HCT116 (cell line): ENCODE results near the gene RCOR1. TPM values are rescaled to one million over a fixed set of nuclear protein-coding genes. Genes with fewer than 3 reads are reported as not detected.

Experiments used
- ATAC-seq: fragments of 200-7000 bp; cut with Tn5 transposase; 2 replicates; pipeline ENCODE4 v1.9.1; 2020; ENCODE audit warnings: mild to moderate bottlenecking, moderate library complexity
- BruUV-seq: library from RNA; stranded (reverse); fragments of 400-500 nt; replicated peaks from 2 replicates; lab custom pipeline; 2021; lab: Mats Ljungman, UMichigan
- CTCF ChIA-PET: fragments of 300-600 bp; sonication (Branson Sonifier 250); formaldehyde crosslinking; loops from one replicate; lab custom pipeline; 2021; ENCODE audit warnings: antibody characterized with exemption; lab: Charles Lee
- POLR2A ChIA-PET: fragments of 300-600, 350-600 bp; sonication (Branson Sonifier 250); formaldehyde crosslinking; loops from one replicate; lab custom pipeline; 2021; ENCODE audit warnings: antibody characterized with exemption; lab: Charles Lee
- RAD21 ChIA-PET, 2 experiments: fragments of 300-600 bp; sonication (Branson Sonifier 250); formaldehyde crosslinking; loops; one replicate each; lab custom pipeline; 2023; ENCODE audit warnings: low total read pairs in 2 of 2; ENCODE audit not compliant: uncharacterized antibody in 2 of 2, unreplicated experiment in 2 of 2, low non-redundant PET in 1 of 2; lab: Charles Lee
- DNase-seq: peaks from one replicate; pipeline ENCODE4 v3.0.0-alpha.2; 2010; ENCODE audit warnings: low read depth, low spot score
- H2AFZ ChIP-seq: fragments of 200-600 bp; shearing (Covaris generic), sonication (generic); 2 replicates; pipeline ENCODE4 v1.6.1; 2017; ENCODE audit warnings: low read depth, mixed run types, mixed read lengths, antibody characterized with exemption, low read length; ENCODE audit not compliant: poor library complexity, severe bottlenecking
- H3K27ac ChIP-seq: 2 replicates; pipeline ENCODE4 v1.5.1; 2012; ENCODE audit warnings: low read depth, low read length
- H3K27me3 ChIP-seq: fragments of 200-600 bp; sonication (generic); 2 replicates; pipeline ENCODE4 v1.6.1; 2016; ENCODE audit warnings: mixed run types, low read length, mixed read lengths; ENCODE audit not compliant: insufficient read depth
- H3K36me3 ChIP-seq, 2 experiments: fragments of 200-500 bp in 1 of 2; fragments of 200-600 bp in 1 of 2; sonication (Bioruptor generic) in 1 of 2; sonication (generic) in 1 of 2; 2 replicates each; pipeline versions ENCODE4 v1.5.1 to v1.6.1; 2014 to 2016; ENCODE audit warnings: low read length in 2 of 2, inconsistent platforms in 1 of 2, mixed read lengths in 1 of 2, mixed run types in 1 of 2; ENCODE audit not compliant: insufficient read depth in 2 of 2, control insufficient read depth in 1 of 2
- H3K4me1 ChIP-seq, 2 experiments: fragments of 200-600 bp in 1 of 2; sonication (generic) in 1 of 2; 2 replicates each; pipeline versions ENCODE4 v1.5.1 to v1.6.1; 2012 to 2017; ENCODE audit warnings: low read length in 2 of 2, inconsistent platforms in 1 of 2, mild to moderate bottlenecking in 1 of 2, mixed read lengths in 1 of 2, mixed run types in 1 of 2, moderate library complexity in 1 of 2; ENCODE audit not compliant: insufficient read depth in 2 of 2, control insufficient read depth in 1 of 2
- H3K4me2 ChIP-seq: fragments of 200-600 bp; sonication (generic); 2 replicates; pipeline ENCODE4 v1.6.1; 2017; ENCODE audit warnings: mixed run types, low read length, mixed read lengths
- H3K4me3 ChIP-seq, 2 experiments: fragments of 200-600 bp in 1 of 2; sonication (generic) in 1 of 2; replicated peaks in 1 of 2; 2 replicates each; pipeline ENCODE4 v1.5.1; 2011 to 2016; ENCODE audit warnings: low read length in 2 of 2, control low read depth in 1 of 2, low read depth in 1 of 2, mild to moderate bottlenecking in 1 of 2, mixed read lengths in 1 of 2, mixed run types in 1 of 2
- H3K79me2 ChIP-seq: fragments of 200-600 bp; sonication (generic); 2 replicates; pipeline ENCODE4 v1.6.1; 2017; ENCODE audit warnings: mild to moderate bottlenecking, mixed run types, low read length, moderate library complexity, mixed read lengths; ENCODE audit not compliant: insufficient read depth
- H3K9ac ChIP-seq: fragments of 200-600 bp; sonication (generic); 2 replicates; pipeline ENCODE4 v1.6.1; 2016; ENCODE audit warnings: low read length, mixed read lengths
- H3K9me2 ChIP-seq: fragments of 200-600 bp; sonication (generic), shearing (Covaris generic); 2 replicates; pipeline ENCODE4 v1.6.1; 2017; ENCODE audit warnings: mixed run types, mild to moderate bottlenecking, moderate library complexity; ENCODE audit not compliant: insufficient read depth
- H3K9me3 ChIP-seq, 2 experiments: fragments of 200-500 bp in 1 of 2; fragments of 200-600 bp in 1 of 2; sonication (Bioruptor generic) in 1 of 2; sonication (generic) in 1 of 2; 2 replicates each; pipeline ENCODE4 v1.6.1; 2014 to 2017; ENCODE audit warnings: low read length in 2 of 2, mixed read lengths in 2 of 2, inconsistent platforms in 1 of 2, low read depth in 1 of 2, mild to moderate bottlenecking in 1 of 2, mixed run types in 1 of 2, moderate library complexity in 1 of 2; ENCODE audit not compliant: control insufficient read depth in 1 of 2, insufficient read depth in 1 of 2
- H4K20me1 ChIP-seq: fragments of 200-600 bp; sonication (generic), shearing (Covaris generic); 2 replicates; pipeline ENCODE4 v1.6.1; 2017; ENCODE audit warnings: mixed run types, mild to moderate bottlenecking, moderate library complexity; ENCODE audit not compliant: insufficient read depth
- CBX3 ChIP-seq: IDR thresholded peaks from 2 replicates; pipeline ENCODE4 v1.6.1; 2012; ENCODE audit warnings: low read depth
- CEBPB ChIP-seq: IDR thresholded peaks from 2 replicates; pipeline ENCODE4 v1.6.1; 2012; ENCODE audit warnings: low read depth
- EGR1 ChIP-seq: IDR thresholded peaks from 2 replicates; pipeline ENCODE4 v1.6.1; 2012; ENCODE audit warnings: low read depth
- ELF1 ChIP-seq: IDR thresholded peaks from 2 replicates; pipeline ENCODE4 v1.6.1; 2012; ENCODE audit warnings: low read depth, borderline replicate concordance
- EZH2 ChIP-seq: fragments of 200-600 bp; sonication (generic); IDR thresholded peaks from 2 replicates; pipeline ENCODE4 v1.6.1; 2017; ENCODE audit warnings: antibody characterized with exemption, mixed run types
- JUND ChIP-seq: IDR thresholded peaks from 2 replicates; pipeline ENCODE4 v1.6.1; 2012
- POLR2A ChIP-seq: IDR thresholded peaks from 2 replicates; pipeline ENCODE4 v1.7.0; 2011; ENCODE audit warnings: borderline replicate concordance; ENCODE audit not compliant: insufficient read depth, insufficient read length; ENCODE audit errors: extremely low read depth
- POLR2AphosphoS5 ChIP-seq: IDR thresholded peaks from 2 replicates; pipeline ENCODE4 v1.6.1; 2011; ENCODE audit warnings: mild to moderate bottlenecking, low read depth, low read length, moderate library complexity
- RAD21 ChIP-seq: IDR thresholded peaks from 2 replicates; pipeline ENCODE4 v1.6.1; 2012; ENCODE audit warnings: low read depth, mild to moderate bottlenecking
- SP1 ChIP-seq: IDR thresholded peaks from 2 replicates; pipeline ENCODE4 v1.6.1; 2012; ENCODE audit warnings: low read depth
- SRF ChIP-seq: IDR thresholded peaks from 2 replicates; pipeline ENCODE4 v1.6.1; 2012; ENCODE audit warnings: low read depth
- TCF7L2 ChIP-seq: IDR thresholded peaks from 2 replicates; pipeline ENCODE4 v1.7.0; 2011; ENCODE audit warnings: borderline replicate concordance, inconsistent platforms; ENCODE audit not compliant: insufficient read depth, insufficient read length; ENCODE audit errors: extremely low read depth
- YY1 ChIP-seq: IDR thresholded peaks from 2 replicates; pipeline ENCODE4 v1.6.1; 2011; ENCODE audit warnings: low read length, low read depth, moderate library complexity, mild to moderate bottlenecking; ENCODE audit not compliant: insufficient replicate concordance; ENCODE audit errors: extremely low read depth
- ZFX ChIP-seq: fragments of 450-650 bp; IDR thresholded peaks from 2 replicates; pipeline ENCODE4 v1.6.1; 2017
- ZNF274 ChIP-seq: fragments of 200-500 bp; sonication (Bioruptor generic); IDR thresholded peaks from 2 replicates; pipeline ENCODE4 v1.6.1; 2014; ENCODE audit warnings: mild to moderate bottlenecking, low read depth, low read length, inconsistent platforms
- intact Hi-C: fragments of 100-400 bp; cut with micrococcal nuclease; formaldehyde crosslinking; loops from 2 replicates; pipeline ENCODE4 v1.10.0; 2022
- total RNA-seq: library from RNA; stranded (reverse); gene quantifications from one replicate; pipeline ENCODE4 v1.2.1, GENCODE V29; 2021; ENCODE audit not compliant: unreplicated experiment
- TF ChIP-seq, protein P1 (sequence below): IDR thresholded peaks from 2 replicates; pipeline ENCODE4 v1.6.1; 2012
- TF ChIP-seq, protein P2 (sequence below): IDR thresholded peaks from 2 replicates; pipeline ENCODE4 v1.6.1; 2011; ENCODE audit warnings: mild to moderate bottlenecking, low read length, moderate library complexity; ENCODE audit not compliant: insufficient replicate concordance; ENCODE audit errors: extremely low read depth
- TF ChIP-seq, protein P3 (sequence below): IDR thresholded peaks from 2 replicates; pipeline ENCODE4 v1.6.1; 2012
- TF ChIP-seq, protein P4 (sequence below), 3 experiments: fragments of 200-600 bp in 1 of 3; sonication (generic) in 1 of 3; IDR thresholded peaks in 2 of 3; conservative IDR thresholded peaks in 1 of 3; 2 replicates each; pipeline ENCODE4 v1.5.1; 2012 to 2017; ENCODE audit warnings: low read depth in 2 of 3, low read length in 2 of 3, antibody characterized with exemption in 1 of 3, borderline replicate concordance in 1 of 3, control low read depth in 1 of 3, mild to moderate bottlenecking in 1 of 3, mixed read lengths in 1 of 3, mixed run types in 1 of 3, moderate library complexity in 1 of 3; ENCODE audit not compliant: insufficient read depth in 1 of 3
- TF ChIP-seq, protein P5 (sequence below): IDR thresholded peaks from 2 replicates; pipeline ENCODE4 v1.6.1; 2012; ENCODE audit warnings: low read depth

Gene RCOR1
- total RNA-seq, 1 experiment from 2014 or later: 30.7 TPM

DNA sequence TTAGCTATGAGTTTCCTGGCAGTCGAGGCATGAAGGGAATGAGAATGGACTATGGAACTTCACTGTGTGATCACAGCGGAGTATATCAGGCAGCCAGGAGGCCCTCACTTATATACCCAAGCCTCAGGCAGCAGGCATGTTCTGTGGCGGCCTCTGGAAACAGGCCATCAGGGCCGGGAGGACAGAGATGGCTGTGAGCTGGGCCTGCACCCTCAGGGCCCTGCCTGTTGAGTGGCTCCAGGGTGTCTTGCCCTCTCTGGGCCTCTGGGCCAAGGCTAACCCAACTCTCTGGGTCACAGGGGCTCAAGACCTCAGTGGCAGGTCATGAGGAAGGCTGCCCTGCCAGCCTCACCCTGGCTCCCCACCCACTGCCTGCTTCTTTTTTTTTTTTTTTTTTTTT lies 33.9 kb upstream of the RCOR1 start:
- no peaks in the 10 kb centered on the region for H3K9me3 ChIP-seq
- H3K36me3 ChIP-seq: no peaks in the 10 kb centered on the region
- RAD21 ChIA-PET: no interaction called here
- no peaks in the 10 kb centered on the region for H3K9me2 ChIP-seq
- peaks cover 3 to 11% of the 10 kb centered on the region in 2 experiments; a peak in 2 of 4 replicates for H3K4me1 ChIP-seq
- no TSS peak for BruUV-seq
- CTCF ChIA-PET: interaction anchor here (0.7 kb wide), 1 partner anchor 31 kb away, joined by 4 read pairs; no protein-coding TSS in a partner anchor
- TF ChIP-seq ZFX (no peak), SP1 (no peak), TCF7L2 (no peak), SRF (no peak), POLR2A (no peak), CEBPB (no peak), EZH2 (no peak), POLR2AphosphoS5 (no peak; the same call in 1 of the 2 replicates), EGR1 (no peak), YY1 (no peak), RAD21 (no peak), CBX3 (no peak), ZNF274 (no peak), JUND (no peak), ELF1 (no peak)
- TF ChIP-seq, protein P1, sequence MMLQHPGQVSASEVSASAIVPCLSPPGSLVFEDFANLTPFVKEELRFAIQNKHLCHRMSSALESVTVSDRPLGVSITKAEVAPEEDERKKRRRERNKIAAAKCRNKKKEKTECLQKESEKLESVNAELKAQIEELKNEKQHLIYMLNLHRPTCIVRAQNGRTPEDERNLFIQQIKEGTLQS: no peak
- TF ChIP-seq, protein P2, sequence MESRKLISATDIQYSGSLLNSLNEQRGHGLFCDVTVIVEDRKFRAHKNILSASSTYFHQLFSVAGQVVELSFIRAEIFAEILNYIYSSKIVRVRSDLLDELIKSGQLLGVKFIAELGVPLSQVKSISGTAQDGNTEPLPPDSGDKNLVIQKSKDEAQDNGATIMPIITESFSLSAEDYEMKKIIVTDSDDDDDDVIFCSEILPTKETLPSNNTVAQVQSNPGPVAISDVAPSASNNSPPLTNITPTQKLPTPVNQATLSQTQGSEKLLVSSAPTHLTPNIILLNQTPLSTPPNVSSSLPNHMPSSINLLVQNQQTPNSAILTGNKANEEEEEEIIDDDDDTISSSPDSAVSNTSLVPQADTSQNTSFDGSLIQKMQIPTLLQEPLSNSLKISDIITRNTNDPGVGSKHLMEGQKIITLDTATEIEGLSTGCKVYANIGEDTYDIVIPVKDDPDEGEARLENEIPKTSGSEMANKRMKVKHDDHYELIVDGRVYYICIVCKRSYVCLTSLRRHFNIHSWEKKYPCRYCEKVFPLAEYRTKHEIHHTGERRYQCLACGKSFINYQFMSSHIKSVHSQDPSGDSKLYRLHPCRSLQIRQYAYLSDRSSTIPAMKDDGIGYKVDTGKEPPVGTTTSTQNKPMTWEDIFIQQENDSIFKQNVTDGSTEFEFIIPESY: no peak
- TF ChIP-seq, protein P3, sequence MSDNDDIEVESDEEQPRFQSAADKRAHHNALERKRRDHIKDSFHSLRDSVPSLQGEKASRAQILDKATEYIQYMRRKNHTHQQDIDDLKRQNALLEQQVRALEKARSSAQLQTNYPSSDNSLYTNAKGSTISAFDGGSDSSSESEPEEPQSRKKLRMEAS: no peak
- TF ChIP-seq, protein P4, sequence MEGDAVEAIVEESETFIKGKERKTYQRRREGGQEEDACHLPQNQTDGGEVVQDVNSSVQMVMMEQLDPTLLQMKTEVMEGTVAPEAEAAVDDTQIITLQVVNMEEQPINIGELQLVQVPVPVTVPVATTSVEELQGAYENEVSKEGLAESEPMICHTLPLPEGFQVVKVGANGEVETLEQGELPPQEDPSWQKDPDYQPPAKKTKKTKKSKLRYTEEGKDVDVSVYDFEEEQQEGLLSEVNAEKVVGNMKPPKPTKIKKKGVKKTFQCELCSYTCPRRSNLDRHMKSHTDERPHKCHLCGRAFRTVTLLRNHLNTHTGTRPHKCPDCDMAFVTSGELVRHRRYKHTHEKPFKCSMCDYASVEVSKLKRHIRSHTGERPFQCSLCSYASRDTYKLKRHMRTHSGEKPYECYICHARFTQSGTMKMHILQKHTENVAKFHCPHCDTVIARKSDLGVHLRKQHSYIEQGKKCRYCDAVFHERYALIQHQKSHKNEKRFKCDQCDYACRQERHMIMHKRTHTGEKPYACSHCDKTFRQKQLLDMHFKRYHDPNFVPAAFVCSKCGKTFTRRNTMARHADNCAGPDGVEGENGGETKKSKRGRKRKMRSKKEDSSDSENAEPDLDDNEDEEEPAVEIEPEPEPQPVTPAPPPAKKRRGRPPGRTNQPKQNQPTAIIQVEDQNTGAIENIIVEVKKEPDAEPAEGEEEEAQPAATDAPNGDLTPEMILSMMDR (IDR thresholded peaks at IDR 0.05 in 2 of 3, conservative IDR thresholded peaks at IDR 0.05 in 1 of 3; ENCODE audit: borderline replicate concordance in 1 of 3, insufficient read depth in 1 of 3, low read depth in 2 of 3, low read length in 2 of 3): no peak
- TF ChIP-seq, protein P5, sequence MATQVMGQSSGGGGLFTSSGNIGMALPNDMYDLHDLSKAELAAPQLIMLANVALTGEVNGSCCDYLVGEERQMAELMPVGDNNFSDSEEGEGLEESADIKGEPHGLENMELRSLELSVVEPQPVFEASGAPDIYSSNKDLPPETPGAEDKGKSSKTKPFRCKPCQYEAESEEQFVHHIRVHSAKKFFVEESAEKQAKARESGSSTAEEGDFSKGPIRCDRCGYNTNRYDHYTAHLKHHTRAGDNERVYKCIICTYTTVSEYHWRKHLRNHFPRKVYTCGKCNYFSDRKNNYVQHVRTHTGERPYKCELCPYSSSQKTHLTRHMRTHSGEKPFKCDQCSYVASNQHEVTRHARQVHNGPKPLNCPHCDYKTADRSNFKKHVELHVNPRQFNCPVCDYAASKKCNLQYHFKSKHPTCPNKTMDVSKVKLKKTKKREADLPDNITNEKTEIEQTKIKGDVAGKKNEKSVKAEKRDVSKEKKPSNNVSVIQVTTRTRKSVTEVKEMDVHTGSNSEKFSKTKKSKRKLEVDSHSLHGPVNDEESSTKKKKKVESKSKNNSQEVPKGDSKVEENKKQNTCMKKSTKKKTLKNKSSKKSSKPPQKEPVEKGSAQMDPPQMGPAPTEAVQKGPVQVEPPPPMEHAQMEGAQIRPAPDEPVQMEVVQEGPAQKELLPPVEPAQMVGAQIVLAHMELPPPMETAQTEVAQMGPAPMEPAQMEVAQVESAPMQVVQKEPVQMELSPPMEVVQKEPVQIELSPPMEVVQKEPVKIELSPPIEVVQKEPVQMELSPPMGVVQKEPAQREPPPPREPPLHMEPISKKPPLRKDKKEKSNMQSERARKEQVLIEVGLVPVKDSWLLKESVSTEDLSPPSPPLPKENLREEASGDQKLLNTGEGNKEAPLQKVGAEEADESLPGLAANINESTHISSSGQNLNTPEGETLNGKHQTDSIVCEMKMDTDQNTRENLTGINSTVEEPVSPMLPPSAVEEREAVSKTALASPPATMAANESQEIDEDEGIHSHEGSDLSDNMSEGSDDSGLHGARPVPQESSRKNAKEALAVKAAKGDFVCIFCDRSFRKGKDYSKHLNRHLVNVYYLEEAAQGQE: no peak
- H3K9ac ChIP-seq: no peak overlapping the region
- no peak overlapping the region for H2AFZ ChIP-seq
- DNase-seq (no peak), ATAC-seq (no peak)
- no peak overlapping the region for H3K4me2 ChIP-seq
- no peaks in the 10 kb centered on the region for H3K27me3 ChIP-seq
- H3K27ac ChIP-seq: no peak overlapping the region
- peaks cover 8% of the 10 kb centered on the region for H3K79me2 ChIP-seq
- POLR2A ChIA-PET: interaction anchor here (1.2 to 2.9 kb wide), 2 partner anchors 30 to 34 kb away, joined by 5 to 8 read pairs; no protein-coding TSS in a partner anchor
- no peaks in the 10 kb centered on the region for H4K20me1 ChIP-seq
- intact Hi-C loops: no loop called here
- no peak overlapping the region for H3K4me3 ChIP-seq
